Thyroid gland (tissue), 4 donors: ENCODE data around the gene ZBTB17. TPM values are rescaled to one million over a fixed set of nuclear protein-coding genes. Genes with fewer than 3 reads are reported as not detected.
A peak's percentile ranks its signal among the peaks of the same experiment; 100 is the strongest.

Experiments used
- DNase-seq, 2 donors: peaks; one replicate each; pipeline ENCODE4 v3.0.0-alpha.2; 2019
- H3K27ac ChIP-seq, 3 donors: fragments of 200-600 bp; sonication (generic); 1 replicate in 2 of 3; 2 replicates in 1 of 3; pipeline ENCODE4 v1.5.1; 2016 to 2019; ENCODE audit warnings: mild to moderate bottlenecking in 1 of 3, moderate library complexity in 1 of 3
- H3K27me3 ChIP-seq: fragments of 200-600 bp; sonication (generic); one replicate; pipeline ENCODE4 v1.5.1; 2019
- H3K36me3 ChIP-seq, 2 donors: fragments of 200-600 bp; sonication (generic); one replicate each; pipeline ENCODE4 v1.5.1; 2016 to 2019
- H3K4me1 ChIP-seq, 2 donors: fragments of 200-600 bp; sonication (generic); one replicate each; pipeline ENCODE4 v1.5.1; 2017 to 2019
- H3K4me3 ChIP-seq, 3 donors: fragments of 200-600 bp; sonication (generic); replicated peaks in 1 of 3; 1 replicate in 2 of 3; 2 replicates in 1 of 3; pipeline ENCODE4 v1.5.1; 2016; ENCODE audit warnings: mild to moderate bottlenecking in 1 of 3
- H3K9me3 ChIP-seq: fragments of 200-600 bp; sonication (generic); one replicate; pipeline ENCODE4 v1.5.1; 2017
- CTCF ChIP-seq, 6 experiments: fragments of 200-600 bp in 3 of 6; fragments of 450-650 bp in 3 of 6; sonication (generic) in 3 of 6; IDR thresholded peaks; one replicate each; pipeline ENCODE4 v1.5.1; 2016 to 2019; ENCODE audit warnings: antibody characterized with exemption in 6 of 6, mild to moderate bottlenecking in 2 of 6, inconsistent platforms in 1 of 6, moderate library complexity in 1 of 6
- POLR2A ChIP-seq, 2 donors: fragments of 450-650 bp; IDR thresholded peaks; one replicate each; pipeline ENCODE4 v1.6.1; 2017; ENCODE audit warnings: antibody characterized with exemption in 2 of 2, mild to moderate bottlenecking in 2 of 2, moderate library complexity in 1 of 2
- WGBS, 2 donors: methylation state at CpG; one replicate each; pipeline ENCODE4 v1.1.5; 2017; 5-methylcytosine and 5-hydroxymethylcytosine counted together
- intact Hi-C: fragments of 100-400 bp; cut with DNase I; formaldehyde crosslinking; loops from one replicate; pipeline ENCODE4 v1.15.1; 2023
- total RNA-seq, 4 donors: library from RNA; depleted of rRNA; stranded (reverse); fragments of >200 nt; gene quantifications; one replicate each; pipeline ENCODE4 v1.2.3, GENCODE V29; 2016

The ZBTB17 gene
- total RNA-seq, 4 donors from 2014 or later, result 31.4 to 52.1 (median 36.1) TPM

DNA sequence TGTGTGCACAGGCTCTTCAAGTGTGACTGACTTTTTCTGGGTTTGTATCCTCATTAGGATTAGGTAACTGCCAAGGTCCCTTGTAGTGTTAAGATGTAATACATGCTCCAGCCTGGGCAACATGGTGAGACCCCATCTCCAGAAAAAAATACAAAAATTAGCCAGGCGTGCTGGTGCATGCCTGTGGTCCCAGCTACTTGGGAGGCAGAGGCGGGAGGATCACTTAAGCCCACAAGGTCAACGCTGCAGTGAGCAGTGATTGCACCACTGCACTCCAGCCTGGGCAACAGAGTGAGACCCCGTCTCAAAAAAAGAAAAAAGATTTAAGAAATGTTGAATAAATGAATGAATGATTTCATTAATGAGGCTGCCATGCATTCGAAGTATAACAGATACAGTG, 15.1 kb downstream of the ZBTB17 start:
- Histone ChIP-seq H3K27me3 (no peaks in the 10 kb centered on the region), H3K4me1 (peaks cover 18 to 32% of the 10 kb centered on the region in 2 donors), H3K27ac (no peak overlapping the region), H3K36me3 (no peaks in the 10 kb centered on the region), H3K9me3 (no peaks in the 10 kb centered on the region), H3K4me3 (no peak overlapping the region)
- no peak for TF ChIP-seq CTCF (IDR thresholded peaks at IDR 0.05)
- TF ChIP-seq POLR2A (IDR thresholded peaks at IDR 0.05), result no peak
- no peak for DNase-seq
- 91 to 93% methylated on average over 5 of the region's 5 CpGs for WGBS, 2 donors
- intact Hi-C loops, result no loop called here

DNA sequence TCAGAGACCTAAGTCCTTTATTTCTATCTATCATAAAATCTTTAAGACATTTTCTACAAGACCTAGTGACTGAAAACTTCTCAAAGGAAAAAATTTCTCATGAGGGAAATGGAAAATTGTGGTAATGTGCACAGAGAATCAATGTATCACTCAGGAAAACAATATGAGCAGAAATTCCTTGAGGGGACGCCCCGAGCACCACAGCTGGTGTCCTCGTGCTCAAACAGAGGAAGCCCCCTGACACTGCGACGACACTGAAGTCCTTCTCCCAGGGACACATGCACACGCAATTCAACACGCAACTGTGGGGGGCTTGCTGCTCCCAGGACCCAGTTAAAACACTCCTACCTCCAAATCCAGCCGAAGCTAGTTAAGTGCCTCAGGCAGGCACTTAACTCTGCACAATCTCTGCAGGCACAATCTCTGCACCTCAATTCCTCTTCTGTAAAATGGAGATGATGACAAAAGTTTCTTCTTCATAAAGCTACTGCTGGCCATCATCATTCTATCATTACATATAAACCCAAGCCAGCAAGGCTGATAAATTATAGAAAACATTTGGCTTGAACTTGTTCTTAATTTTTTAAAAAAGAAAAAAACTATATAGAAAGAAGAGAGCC, 16.0 kb downstream of the ZBTB17 start:
- no peaks in the 10 kb centered on the region for H3K27me3 ChIP-seq
- H3K27ac ChIP-seq, result no peak overlapping the region
- DNase-seq, result no peak
- intact Hi-C loops, result no loop called here
- H3K4me1 ChIP-seq, result peaks cover 19 to 35% of the 10 kb centered on the region in 2 donors
- no peaks in the 10 kb centered on the region for H3K36me3 ChIP-seq
- H3K4me3 ChIP-seq, result no peak overlapping the region
- TF ChIP-seq CTCF (IDR thresholded peaks at IDR 0.05), result no peak
- no peaks in the 10 kb centered on the region for H3K9me3 ChIP-seq
- WGBS, 2 donors, result 78 to 86% methylated on average over 8 of the region's 8 CpGs

DNA sequence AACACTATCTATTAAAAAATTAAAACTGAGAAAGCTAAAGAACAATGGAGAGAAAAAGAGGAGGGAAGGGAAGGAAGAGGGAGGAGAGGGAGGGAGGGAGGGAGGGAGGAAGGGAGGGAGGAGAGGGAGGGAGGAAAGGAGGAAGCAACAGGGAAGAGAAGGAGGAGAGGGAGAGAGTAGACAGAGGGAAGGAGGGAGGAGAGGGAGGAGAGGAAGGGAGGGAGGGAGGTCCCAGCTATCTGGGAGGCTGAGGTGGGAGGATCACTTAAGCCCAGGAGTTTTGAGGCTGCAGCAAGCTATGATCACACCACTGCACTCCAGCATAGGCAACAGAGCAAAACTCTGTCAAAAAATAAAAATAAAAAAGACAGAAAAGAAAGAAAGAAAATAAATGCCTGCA, 16.5 kb downstream of the ZBTB17 start:
- Histone ChIP-seq H3K27me3 (no peaks in the 10 kb centered on the region), H3K27ac (no peak overlapping the region), H3K4me3 (no peak overlapping the region), H3K9me3 (no peaks in the 10 kb centered on the region), H3K36me3 (no peaks in the 10 kb centered on the region), H3K4me1 (peaks cover 24 to 39% of the 10 kb centered on the region in 2 donors)
- intact Hi-C loops, result no loop called here
- no peak for DNase-seq
- TF ChIP-seq CTCF (IDR thresholded peaks at IDR 0.05) (no peak), POLR2A (IDR thresholded peaks at IDR 0.05) (no peak)

- H3K27me3 ChIP-seq, result no peaks in the 10 kb centered on the region
- intact Hi-C loops, result no loop called here
- H3K27ac ChIP-seq, result no peak overlapping the region
- H3K4me3 ChIP-seq, result no peak overlapping the region
- no peaks in the 10 kb centered on the region for H3K36me3 ChIP-seq
- TF ChIP-seq CTCF (IDR thresholded peaks at IDR 0.05) (peak in 2 of 6 experiments; percentile 12 to 39), POLR2A (IDR thresholded peaks at IDR 0.05) (no peak)
- no peaks in the 10 kb centered on the region for H3K9me3 ChIP-seq
- DNase-seq, result no peak
- peaks cover 31 to 45% of the 10 kb centered on the region in 2 donors for H3K4me1 ChIP-seq
Observed at GRCh38 chr1:15958793-15959192, 17.1 kb downstream of the ZBTB17 start.

DNA sequence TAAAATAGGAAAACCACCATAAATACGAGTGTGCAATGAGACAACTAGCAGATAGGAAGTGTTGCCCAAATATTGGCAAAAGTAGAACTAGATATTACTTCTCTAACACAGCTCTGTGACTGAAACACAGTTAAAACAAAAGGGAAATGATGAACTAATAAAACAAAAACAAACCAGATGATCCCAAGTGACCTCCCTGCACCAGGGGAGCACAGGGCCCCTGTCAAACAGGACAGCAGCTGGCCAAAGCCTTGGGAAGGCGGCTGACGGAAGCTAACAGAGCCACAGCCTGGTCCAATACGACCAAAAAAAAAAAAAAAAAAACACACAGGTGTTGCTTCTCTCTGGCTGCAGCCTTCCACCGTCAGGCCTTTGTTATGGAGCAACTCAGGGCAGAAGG, 17.8 kb downstream of the ZBTB17 start:
- H3K4me1 ChIP-seq, result peaks cover 37 to 52% of the 10 kb centered on the region in 2 donors
- TF ChIP-seq POLR2A (IDR thresholded peaks at IDR 0.05), result no peak
- intact Hi-C loops, result no loop called here
- DNase-seq, result no peak
- H3K36me3 ChIP-seq, result no peaks in the 10 kb centered on the region
- H3K27me3 ChIP-seq, result no peaks in the 10 kb centered on the region
- 71 to 77% methylated on average over 5 of the region's 5 CpGs for WGBS, 2 donors
- no peak overlapping the region for H3K4me3 ChIP-seq
- H3K27ac ChIP-seq, result peak overlapping the region in 2 of 3 donors; percentile 13 to 24
- no peaks in the 10 kb centered on the region for H3K9me3 ChIP-seq
